RWPE2 (cell line): Measurements from ENCODE around the gene CDH26.
A peak's percentile ranks its signal among the peaks of the same experiment; 100 is the strongest.

Experiments used
- ATAC-seq: fragments of 200-7000 bp; cut with Tn5 transposase; 3 replicates; pipeline ENCODE4 v1.9.1; 2021; ENCODE audit warnings: low read depth
- DNase-seq: peaks from one replicate; pipeline ENCODE4 v3.0.0-alpha.2; 2020; ENCODE audit warnings: low spot score
- H3K27ac ChIP-seq: fragments of 450-650 bp; 2 replicates; pipeline ENCODE4 v1.5.1; 2017; ENCODE audit warnings: mild to moderate bottlenecking; ENCODE audit not compliant: poor library complexity, severe bottlenecking
- H3K27me3 ChIP-seq: fragments of 250-450 bp; sonication (Bioruptor Pico); 2 replicates; pipeline ENCODE4 v1.5.1; 2021; ENCODE audit warnings: mild to moderate bottlenecking, moderate library complexity; ENCODE audit not compliant: insufficient read depth, poor library complexity, severe bottlenecking
- H3K36me3 ChIP-seq: fragments of 250-450 bp; sonication (Bioruptor Pico); 2 replicates; pipeline ENCODE4 v1.5.1; 2020; ENCODE audit warnings: low read depth, mild to moderate bottlenecking, moderate library complexity
- H3K4me1 ChIP-seq: fragments of 250-450 bp; sonication (Bioruptor Pico); 2 replicates; pipeline ENCODE4 v1.5.1; 2021; ENCODE audit warnings: mild to moderate bottlenecking, moderate library complexity; ENCODE audit not compliant: insufficient read depth, poor library complexity, severe bottlenecking
- H3K4me3 ChIP-seq: fragments of 250-450 bp; sonication (Bioruptor Pico); 2 replicates; pipeline ENCODE4 v1.5.1; 2021; ENCODE audit warnings: mild to moderate bottlenecking, moderate library complexity; ENCODE audit not compliant: severe bottlenecking
- H3K9me3 ChIP-seq: fragments of 250-450 bp; sonication (Bioruptor Pico); 2 replicates; pipeline ENCODE4 v1.5.1; 2021; ENCODE audit warnings: mild to moderate bottlenecking, moderate library complexity; ENCODE audit not compliant: severe bottlenecking
- CTCF ChIP-seq: fragments of 450-650 bp; IDR thresholded peaks from one replicate; pipeline ENCODE4 v1.5.1; 2017; ENCODE audit warnings: mild to moderate bottlenecking, moderate library complexity; ENCODE audit not compliant: poor library complexity, severe bottlenecking

Gene CDH26

GRCh38 chr20:60034231-60035110, 76.2 kb downstream of the CDH26 start:
- peak; percentile 37 for ATAC-seq

GRCh38 chr20:60035486-60035885, 77.3 kb downstream of the CDH26 start:
- ATAC-seq (no peak), DNase-seq (peak; percentile 47)
- no peak overlapping the region for H3K27ac ChIP-seq
- no peak overlapping the region for H3K4me3 ChIP-seq
- no peaks in the 10 kb centered on the region for H3K36me3 ChIP-seq
- no peaks in the 10 kb centered on the region for H3K27me3 ChIP-seq
- no peaks in the 10 kb centered on the region for H3K9me3 ChIP-seq
- TF ChIP-seq CTCF: no peak
- H3K4me1 ChIP-seq: peaks cover 4% of the 10 kb centered on the region

More at GRCh38 chr20:60034231-60035110, 76.2 kb downstream of the CDH26 start:
- peak; percentile 66 for DNase-seq
- Histone ChIP-seq H3K27ac (no peak overlapping the region), H3K4me1 (no peaks in the 10 kb centered on the region), H3K36me3 (no peaks in the 10 kb centered on the region), H3K27me3 (no peaks in the 10 kb centered on the region), H3K9me3 (no peaks in the 10 kb centered on the region), H3K4me3 (no peak overlapping the region)
- TF ChIP-seq CTCF: no peak

GRCh38 chr20:60036346-60036745, 78.1 kb downstream of the CDH26 start:
- no peaks in the 10 kb centered on the region for H3K9me3 ChIP-seq
- ATAC-seq: no peak
- H3K27me3 ChIP-seq: no peaks in the 10 kb centered on the region
- no peaks in the 10 kb centered on the region for H3K36me3 ChIP-seq
- peaks cover 12% of the 10 kb centered on the region for H3K4me1 ChIP-seq
- DNase-seq: peak; percentile 49
- no peak overlapping the region for H3K27ac ChIP-seq
- no peak for TF ChIP-seq CTCF
- no peak overlapping the region for H3K4me3 ChIP-seq

GRCh38 chr20:60036746-60037499, 78.7 kb downstream of the CDH26 start:
- TF ChIP-seq CTCF: peak; percentile 26
- peak; percentile 80 for DNase-seq
- ATAC-seq: peak; percentile 39; the same call in 2 of the 3 replicates
- H3K4me1 ChIP-seq: peaks cover 17% of the 10 kb centered on the region
- no peaks in the 10 kb centered on the region for H3K9me3 ChIP-seq
- H3K27ac ChIP-seq: no peak overlapping the region
- H3K27me3 ChIP-seq: no peaks in the 10 kb centered on the region
- no peaks in the 10 kb centered on the region for H3K36me3 ChIP-seq
- H3K4me3 ChIP-seq: no peak overlapping the region
